Measurements from ENCODE around the gene ANKS1A. TPM values are rescaled to one million over a fixed set of nuclear protein-coding genes. Genes with fewer than 3 reads are reported as not detected.

The ANKS1A gene
- total and polyA plus RNA-seq, 9 donors: 16.0 to 45.0 (median 27.3) TPM

DNA sequence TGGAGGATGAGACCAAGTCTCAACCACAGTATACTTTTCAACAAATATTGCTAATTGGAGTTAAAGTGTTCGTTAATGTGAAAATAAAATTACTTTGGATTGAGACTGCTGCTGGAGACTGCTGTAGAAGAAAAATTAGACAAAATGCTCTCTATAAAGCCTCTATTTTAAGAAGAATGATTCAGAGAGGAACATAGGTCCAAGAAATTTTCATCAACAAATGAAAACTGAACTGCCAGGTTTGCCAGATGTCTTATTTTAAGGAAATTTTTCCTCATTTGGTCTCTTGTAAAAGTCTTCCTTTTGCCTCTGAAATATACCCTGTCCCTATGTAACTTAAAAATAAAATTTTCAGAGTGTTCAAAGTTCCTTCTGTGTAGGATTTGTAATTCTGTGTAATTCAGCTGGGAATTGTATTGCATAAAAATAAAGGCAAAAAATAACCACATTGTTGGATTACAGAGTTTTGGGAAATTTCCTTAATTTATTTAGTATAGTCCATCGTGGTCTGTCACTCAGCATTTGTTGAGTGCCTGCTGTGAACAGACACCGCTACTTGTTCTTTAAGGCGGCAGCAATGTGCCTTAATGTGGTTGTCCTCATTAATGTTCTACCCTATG, 27.4 kb downstream of the ANKS1A start:
- no peak for DNase-seq
- intact Hi-C loops (cut with DNase I): no loop called here
- TF ChIP-seq CTCF (IDR thresholded peaks at IDR 0.05): no peak
- no peak for TF ChIP-seq EP300 (IDR thresholded peaks at IDR 0.05)
- no peak for TF ChIP-seq POLR2A (IDR thresholded peaks at IDR 0.05)
- Histone ChIP-seq H3K27me3 (no peaks in the 10 kb centered on the region), H3K4me3 (no peak overlapping the region), H3K9me3 (no peaks in the 10 kb centered on the region), H3K36me3 (no peaks in the 10 kb centered on the region), H3K27ac (no peak overlapping the region), H3K4me1 (ENCODE audit: insufficient read depth) (peaks cover 15% of the 10 kb centered on the region)
- 51 to 60% (median 55%) methylated on average over 4 of the region's 4 CpGs for WGBS, 3 donors

DNA sequence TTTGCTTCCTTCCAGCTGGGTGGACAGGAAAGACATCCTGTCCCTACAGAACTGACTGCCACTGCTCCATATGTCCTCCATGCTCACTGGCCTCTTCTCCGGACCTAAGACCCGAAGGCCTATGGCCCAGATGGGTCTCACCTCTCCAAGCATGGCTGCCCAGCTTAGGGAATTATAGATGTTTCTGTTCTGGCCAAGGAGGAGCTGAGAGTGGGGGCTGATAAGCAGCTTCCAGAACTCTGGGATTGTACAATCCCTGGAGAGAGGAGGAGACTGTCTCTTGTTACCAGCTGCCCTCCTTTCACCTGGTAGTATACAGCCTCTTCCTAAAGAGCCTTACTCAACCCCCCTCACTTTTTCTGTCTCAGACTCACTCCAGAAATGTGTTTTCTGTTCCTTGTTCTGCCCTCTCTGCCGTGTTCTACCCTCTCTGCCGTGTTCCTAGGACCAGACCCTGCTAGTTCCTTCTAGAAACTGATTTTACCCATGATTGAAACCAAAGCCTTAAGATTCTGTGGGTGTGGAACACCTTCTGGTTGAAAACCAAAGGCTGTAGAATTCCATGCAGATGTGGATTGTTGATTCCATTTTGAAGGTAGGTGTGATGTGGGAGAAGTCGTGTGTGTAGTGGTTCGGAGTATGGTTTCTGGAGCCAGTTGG, 28.7 kb downstream of the ANKS1A start:
- Histone ChIP-seq H3K27ac (no peak overlapping the region), H3K9me3 (no peaks in the 10 kb centered on the region), H3K4me1 (ENCODE audit: insufficient read depth) (peaks cover 15% of the 10 kb centered on the region), H3K36me3 (no peaks in the 10 kb centered on the region), H3K4me3 (no peak overlapping the region), H3K27me3 (no peaks in the 10 kb centered on the region)
- intact Hi-C loops (cut with DNase I): no loop called here
- TF ChIP-seq EP300 (IDR thresholded peaks at IDR 0.05) (no peak), POLR2A (IDR thresholded peaks at IDR 0.05) (no peak), CTCF (IDR thresholded peaks at IDR 0.05) (no peak)
- no peak for DNase-seq
- 81 to 86% (median 82%) methylated on average over 6 of the region's 6 CpGs for WGBS, 3 donors

DNA sequence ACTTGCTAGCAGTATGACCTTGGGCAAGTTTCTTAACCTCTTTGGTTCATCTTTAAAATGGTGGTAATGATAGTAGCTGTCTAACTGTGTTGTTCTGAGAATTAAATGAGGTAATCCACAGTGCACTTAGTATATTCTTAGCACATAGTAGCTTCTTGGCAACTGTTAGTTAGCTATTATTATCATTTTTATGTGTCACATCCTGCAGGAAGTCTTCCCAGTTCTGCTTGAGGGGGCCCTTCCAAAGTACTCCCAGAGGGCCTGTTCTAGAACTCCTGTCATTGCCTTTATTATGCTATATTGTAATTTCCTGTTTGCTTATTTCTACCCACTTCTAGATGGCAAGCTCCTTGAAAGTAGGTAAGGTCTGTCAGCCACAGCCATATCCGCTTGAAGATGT, 30.6 kb downstream of the ANKS1A start:
- intact Hi-C loops (cut with DNase I): no loop called here

GRCh38 chr6:34920097-34920496, 31.0 kb downstream of the ANKS1A start:
- H3K27me3 ChIP-seq: no peaks in the 10 kb centered on the region
- no peaks in the 10 kb centered on the region for H3K36me3 ChIP-seq
- H3K9me3 ChIP-seq: no peaks in the 10 kb centered on the region
- H3K4me3 ChIP-seq: no peak overlapping the region
- DNase-seq: no peak
- no peak for TF ChIP-seq POLR2A (IDR thresholded peaks at IDR 0.05)
- no peak for TF ChIP-seq CTCF (IDR thresholded peaks at IDR 0.05)
- TF ChIP-seq EP300 (IDR thresholded peaks at IDR 0.05): no peak
- intact Hi-C loops (cut with DNase I): no loop called here
- no peak overlapping the region for H3K27ac ChIP-seq
- 77 to 99% (median 85%) methylated on average over 4 of the region's 4 CpGs for WGBS, 3 donors
- peaks cover 15% of the 10 kb centered on the region for H3K4me1 ChIP-seq (ENCODE audit: insufficient read depth)

More for the DNA sequence above, 30.6 kb downstream of the ANKS1A start:
- H3K4me3 ChIP-seq: no peak overlapping the region
- H3K27ac ChIP-seq: no peak overlapping the region
- no peak for TF ChIP-seq CTCF (IDR thresholded peaks at IDR 0.05)
- H3K36me3 ChIP-seq: no peaks in the 10 kb centered on the region
- no peak for DNase-seq
- H3K9me3 ChIP-seq: no peaks in the 10 kb centered on the region
- H3K4me1 ChIP-seq (ENCODE audit: insufficient read depth): peaks cover 15% of the 10 kb centered on the region
- no peaks in the 10 kb centered on the region for H3K27me3 ChIP-seq
- 94 to 100% (median 95%) methylated on average over 1 of the region's 1 CpG for WGBS, 3 donors

All from ovary (tissue), 9 donors.